Lower lobe of right lung (tissue), 2 donors: Measurements from ENCODE around the gene VPS26A. TPM values are rescaled to one million over a fixed set of nuclear protein-coding genes. Genes with fewer than 3 reads are reported as not detected.

Experiments used
- ATAC-seq, 2 donors: fragments of 200-7000 bp; cut with Tn5 transposase; one replicate each; pipeline ENCODE4 v1.9.1; 2020 to 2022; ENCODE audit warnings: mild to moderate bottlenecking in 2 of 2, moderate library complexity in 2 of 2
- DNase-seq: peaks from one replicate; pipeline ENCODE4 v3.0.0-alpha.2; 2020
- H3K27ac ChIP-seq: fragments of 200-600 bp; one replicate; pipeline ENCODE4 v1.8.0; 2022
- H3K27me3 ChIP-seq: fragments of 200-600 bp; one replicate; pipeline ENCODE4 v1.8.0; 2022; ENCODE audit warnings: low read depth
- H3K36me3 ChIP-seq: fragments of 200-600 bp; one replicate; pipeline ENCODE4 v1.8.0; 2022; ENCODE audit warnings: mild to moderate bottlenecking
- H3K4me1 ChIP-seq: fragments of 200-600 bp; one replicate; pipeline ENCODE4 v1.8.0; 2022
- H3K4me3 ChIP-seq: fragments of 200-600 bp; one replicate; pipeline ENCODE4 v1.8.0; 2022; ENCODE audit warnings: mild to moderate bottlenecking
- H3K9me3 ChIP-seq: fragments of 200-600 bp; one replicate; pipeline ENCODE4 v1.8.0; 2022
- CTCF ChIP-seq: fragments of 200-600 bp; IDR thresholded peaks from one replicate; pipeline ENCODE4 v1.8.0; 2022; ENCODE audit warnings: antibody characterized with exemption, mild to moderate bottlenecking
- intact Hi-C: fragments of 100-400 bp; cut with DNase I; formaldehyde crosslinking; loops from one replicate; pipeline ENCODE4 v1.11.0; 2022
- total RNA-seq: library from RNA; stranded (reverse); fragmentation: NEBNext Ultra II Directional; extraction: Animal tissue kit (Norgen Biotek cat#: 25700); gene quantifications from one replicate; pipeline ENCODE4 v1.2.1, GENCODE V29; 2021
- donor health status: DM: no; HTN: yes; CAD: no; lungs with severe emphysema.

Gene VPS26A
- total RNA-seq, 1 donor from 2014 or later = 51.2 TPM

- Histone ChIP-seq H3K4me3 (no peak overlapping the region), H3K9me3 (no peaks in the 10 kb centered on the region), H3K27me3 (no peaks in the 10 kb centered on the region), H3K4me1 (no peaks in the 10 kb centered on the region), H3K36me3 (peaks cover 92% of the 10 kb centered on the region), H3K27ac (no peak overlapping the region)
- DNase-seq = no peak
- TF ChIP-seq CTCF = no peak
- ATAC-seq = no peak
- intact Hi-C loops = no loop called here
These were observed 77.1 kb downstream of the VPS26A start for GRCh38 chr10:69201045-69201444.

- Histone ChIP-seq H3K36me3 (peaks cover 92% of the 10 kb centered on the region), H3K27me3 (no peaks in the 10 kb centered on the region), H3K4me3 (no peak overlapping the region), H3K9me3 (no peaks in the 10 kb centered on the region), H3K4me1 (no peaks in the 10 kb centered on the region), H3K27ac (no peak overlapping the region)
- no peak for DNase-seq
- intact Hi-C loops = no loop called here
- ATAC-seq = no peak
- TF ChIP-seq CTCF = no peak
These were observed 78.4 kb downstream of the VPS26A start for GRCh38 chr10:69202332-69202731.

GRCh38 chr10:69208761-69209160, 84.8 kb downstream of the VPS26A start:
- Histone ChIP-seq H3K4me1 (no peaks in the 10 kb centered on the region), H3K36me3 (peaks cover 60% of the 10 kb centered on the region), H3K27me3 (no peaks in the 10 kb centered on the region), H3K4me3 (no peak overlapping the region), H3K27ac (no peak overlapping the region), H3K9me3 (no peaks in the 10 kb centered on the region)
- intact Hi-C loops = no loop called here
- no peak for ATAC-seq
- no peak for DNase-seq
- TF ChIP-seq CTCF = no peak

DNA sequence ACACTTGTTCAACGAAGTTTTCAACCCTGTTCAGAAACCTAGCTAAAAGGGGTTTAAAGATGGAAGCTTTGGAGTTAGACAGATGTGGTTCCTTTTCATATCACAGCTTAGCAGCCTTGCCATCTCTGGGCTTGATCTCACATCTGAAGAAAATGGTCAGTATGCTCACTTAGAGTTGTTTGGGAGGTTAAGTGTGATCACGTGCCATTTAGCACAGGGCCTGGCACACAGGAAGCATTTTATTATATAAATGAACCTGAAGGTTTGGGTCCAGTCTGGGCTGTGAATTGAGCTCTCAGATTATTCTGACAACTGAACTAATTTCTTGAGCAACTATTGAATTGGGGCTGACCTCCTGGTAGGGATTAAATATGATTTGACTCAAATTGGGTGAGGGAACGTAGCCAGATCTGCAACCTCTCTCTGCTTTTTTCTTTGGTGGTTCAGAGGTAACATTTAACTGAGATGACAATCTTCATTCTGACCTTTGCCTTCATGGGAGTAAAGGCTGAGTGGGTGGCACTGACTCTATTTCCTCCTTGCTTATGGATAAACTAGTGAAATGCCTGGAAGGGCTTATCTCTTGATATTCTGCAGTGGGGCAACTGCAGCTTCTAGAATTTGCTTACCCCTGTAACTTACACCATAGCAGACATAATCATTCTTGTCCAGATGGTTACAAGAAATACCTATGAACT, 86.0 kb downstream of the VPS26A start:
- DNase-seq (no peak), ATAC-seq (no peak)
- TF ChIP-seq CTCF = no peak
- peaks cover under 1% of the 10 kb centered on the region for H3K4me1 ChIP-seq
- intact Hi-C loops = no loop called here
- H3K4me3 ChIP-seq = no peak overlapping the region
- H3K27ac ChIP-seq = no peak overlapping the region
- H3K36me3 ChIP-seq = peaks cover 48% of the 10 kb centered on the region
- no peaks in the 10 kb centered on the region for H3K27me3 ChIP-seq
- no peaks in the 10 kb centered on the region for H3K9me3 ChIP-seq

GRCh38 chr10:69211104-69211503, 87.1 kb downstream of the VPS26A start:
- no peaks in the 10 kb centered on the region for H3K27me3 ChIP-seq
- intact Hi-C loops = no loop called here
- no peak for TF ChIP-seq CTCF
- no peak for ATAC-seq
- peaks cover 37% of the 10 kb centered on the region for H3K36me3 ChIP-seq
- DNase-seq = no peak
- no peaks in the 10 kb centered on the region for H3K9me3 ChIP-seq
- peaks cover 12% of the 10 kb centered on the region for H3K4me1 ChIP-seq
- H3K4me3 ChIP-seq = no peak overlapping the region
- no peak overlapping the region for H3K27ac ChIP-seq
